ENCODE data around the gene MUTYH.
"Not testable (repeated sequence)": the region's sequence is repeated elsewhere in the genome, so short reads cannot be mapped to it uniquely, and the experiment has no call there.

The MUTYH gene

GRCh38 chr1:45339789-45340558 lies at the start of gene MUTYH, which contains the start of gene TOE1:
Gene MUTYH, minus strand, starts transcription at chr1:45340440. Its CDS starts 5,935 bp downstream, at chr1:45334505.
Gene TOE1, plus strand, starts transcription at chr1:45340170. Its CDS starts 83 bp downstream, at chr1:45340253.
- DNase-seq (ENCODE audit: low spot score), result peak; percentile 95

- no peak for DNase-seq (ENCODE audit: low spot score)
Measured at GRCh38 chr1:45386219-45386618, 46.0 kb upstream of the MUTYH start.

- no peak for DNase-seq (ENCODE audit: low spot score)
Measured at GRCh38 chr1:45385302-45385701, 45.1 kb upstream of the MUTYH start.

GRCh38 chr1:45384213-45384612 lies 44.0 kb upstream of the MUTYH start:
- not testable (repeated sequence) for DNase-seq (ENCODE audit: low spot score)

- DNase-seq (ENCODE audit: low spot score), result no peak
Measured at GRCh38 chr1:45383191-45383590, 43.0 kb upstream of the MUTYH start.

GRCh38 chr1:45381243-45381642 lies 41.0 kb upstream of the MUTYH start:
- DNase-seq (ENCODE audit: low spot score), result no peak

GRCh38 chr1:45380730-45381129 lies 40.5 kb upstream of the MUTYH start:
- no peak for DNase-seq (ENCODE audit: low spot score)

DNA sequence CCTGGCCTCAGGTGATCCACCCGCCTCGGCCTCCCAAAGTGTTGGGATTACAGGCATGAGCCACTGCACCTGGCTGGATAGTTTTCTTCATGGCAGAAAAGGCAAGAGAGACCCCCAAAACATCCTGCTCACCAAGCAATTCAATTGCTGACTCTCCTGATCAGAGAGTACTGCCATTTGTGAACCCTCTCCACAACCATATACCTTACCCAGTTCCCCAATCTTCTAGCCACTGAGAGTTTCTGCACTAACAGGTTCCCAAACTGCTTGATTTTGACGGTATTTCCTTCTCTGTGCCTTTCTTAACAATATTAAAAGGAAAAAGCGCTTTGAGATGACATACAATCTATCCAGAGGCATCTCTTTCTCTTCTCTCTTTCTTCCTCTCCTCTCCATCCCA lies 39.9 kb upstream of the MUTYH start:
- no peak for DNase-seq (ENCODE audit: low spot score)

- no peak for DNase-seq (ENCODE audit: low spot score)
Measured at GRCh38 chr1:45379524-45379923, 39.3 kb upstream of the MUTYH start.

- no peak for DNase-seq (ENCODE audit: low spot score)
Measured at GRCh38 chr1:45378184-45378583, 37.9 kb upstream of the MUTYH start.

DNA sequence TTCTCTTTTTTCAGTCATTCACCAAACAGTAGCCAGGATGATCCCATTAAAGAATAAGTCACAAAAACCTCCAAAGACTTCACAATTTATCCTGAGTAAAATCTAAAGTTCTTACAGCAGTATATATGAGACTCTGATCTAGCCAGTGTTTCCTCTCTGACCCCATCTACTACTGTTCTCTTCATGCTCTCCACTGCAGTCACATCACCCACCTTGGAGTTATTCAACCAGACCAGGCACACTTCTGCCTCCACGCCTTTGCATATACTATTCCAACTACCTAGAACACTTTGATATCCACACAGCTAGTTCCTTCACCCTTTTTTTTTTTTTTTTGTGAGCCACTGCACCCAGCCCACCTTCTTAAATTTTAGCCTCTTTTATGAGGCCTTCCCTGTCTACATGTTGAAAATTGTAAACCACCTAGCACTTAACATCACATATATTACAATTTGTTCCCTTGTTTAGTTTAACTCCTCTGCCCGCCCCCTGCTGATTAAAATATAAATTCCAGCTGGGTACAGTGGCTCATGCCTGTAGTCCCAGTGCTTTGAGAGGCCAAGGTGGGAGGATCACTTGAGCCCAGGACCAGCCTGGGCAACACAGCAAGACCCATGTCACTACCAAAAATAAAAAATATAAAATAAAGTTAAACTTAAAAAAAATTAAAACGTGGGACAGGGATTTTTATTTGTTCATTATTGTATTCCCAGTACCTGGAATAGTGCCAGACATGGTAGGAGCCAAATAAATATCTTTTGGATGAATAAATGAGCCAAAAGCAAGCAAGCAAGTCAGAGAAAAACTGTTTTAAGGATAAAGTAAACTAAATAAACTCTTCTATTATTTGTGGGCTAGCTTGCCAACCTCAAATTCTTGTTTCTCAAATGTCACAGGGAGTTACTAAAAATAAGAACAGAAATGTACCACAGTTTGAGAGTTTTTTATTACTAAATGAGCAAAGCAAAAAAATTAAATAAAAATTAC lies 35.2 kb upstream of the MUTYH start:
- DNase-seq (ENCODE audit: low spot score), result peak; percentile 10

DNA sequence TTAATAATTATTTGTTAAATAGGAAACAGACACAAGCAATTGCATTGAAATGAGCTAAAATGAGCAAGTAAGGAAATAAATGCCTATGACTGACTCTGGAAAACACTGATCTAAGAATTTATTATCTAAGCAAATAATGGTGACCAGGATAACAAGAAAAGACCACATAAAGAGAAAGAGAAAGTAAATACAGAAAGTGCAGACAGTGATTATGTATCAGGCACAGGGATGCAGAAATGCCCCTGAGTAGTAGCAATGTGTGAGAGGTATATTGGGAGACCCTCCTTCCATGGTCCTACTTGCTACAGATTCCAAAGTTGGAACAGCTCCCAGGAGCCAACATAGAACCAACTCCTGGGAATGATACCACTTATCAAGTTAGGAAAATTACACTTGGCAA lies 33.3 kb upstream of the MUTYH start:
- DNase-seq (ENCODE audit: low spot score), result no peak

GRCh38 chr1:45370575-45370974 lies 30.3 kb upstream of the MUTYH start:
- no peak for DNase-seq (ENCODE audit: low spot score)

DNA sequence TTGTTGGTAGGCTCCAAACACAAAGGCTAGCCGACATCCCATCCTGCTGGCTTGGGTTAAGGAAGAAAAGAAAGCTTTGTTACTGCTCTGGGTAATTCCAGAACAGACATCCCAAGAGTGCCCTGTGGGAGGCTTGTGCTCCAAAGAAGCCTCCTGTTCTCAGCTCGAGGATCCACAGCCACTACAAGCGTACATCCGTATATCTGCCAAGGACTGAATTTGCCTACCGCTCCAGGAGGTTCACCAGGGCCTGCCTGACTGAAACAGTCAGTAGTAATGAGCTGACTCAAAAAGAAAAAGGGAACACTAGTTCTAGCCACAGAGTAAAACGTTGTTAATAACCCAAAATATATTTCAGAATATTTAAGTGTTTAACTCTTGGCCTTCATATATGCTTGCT lies 24.8 kb upstream of the MUTYH start:
- DNase-seq (ENCODE audit: low spot score), result no peak

DNA sequence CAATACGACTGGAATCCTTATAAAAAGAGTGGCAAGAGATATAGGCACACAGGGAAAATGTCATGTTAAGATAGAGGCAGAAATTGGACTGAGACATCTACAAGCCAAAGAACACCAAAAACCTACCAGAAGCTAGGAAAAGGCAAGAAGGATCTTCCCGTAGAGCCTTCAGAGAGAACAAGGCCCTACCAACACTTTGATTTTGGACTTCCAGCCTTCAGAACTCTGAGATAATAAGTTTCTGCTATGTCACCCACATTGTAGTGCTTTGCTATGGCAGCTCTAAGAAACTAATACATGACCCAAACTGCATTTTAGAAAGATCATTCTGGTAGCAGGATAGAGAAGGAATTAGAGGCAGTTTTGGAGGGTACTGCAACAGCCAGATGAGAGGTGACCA lies 24.1 kb upstream of the MUTYH start:
- no peak for DNase-seq (ENCODE audit: low spot score)

DNA sequence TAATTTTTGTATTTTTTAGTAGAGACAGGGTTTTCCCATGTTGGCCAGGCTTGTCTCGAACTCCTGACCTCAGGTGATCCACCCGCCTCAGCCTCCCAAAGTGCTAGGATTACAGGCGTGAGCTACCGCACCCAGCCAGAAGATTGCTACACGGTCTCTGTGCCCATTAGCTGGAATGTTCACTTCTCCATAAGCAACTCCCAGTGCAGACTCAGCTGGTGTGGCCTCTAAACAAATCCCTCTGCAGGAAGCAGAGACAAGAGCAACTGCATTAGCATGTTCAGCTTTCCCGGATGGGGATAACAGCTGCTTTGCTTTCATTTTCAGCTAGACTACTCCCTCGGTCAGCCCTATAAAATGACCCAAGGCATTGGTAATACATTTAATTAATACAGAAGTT lies 20.7 kb upstream of the MUTYH start:
- DNase-seq (ENCODE audit: low spot score), result peak; percentile 55

- DNase-seq (ENCODE audit: low spot score), result peak; percentile 40
Measured at GRCh38 chr1:45359882-45360513, 19.8 kb upstream of the MUTYH start.

- DNase-seq (ENCODE audit: low spot score), result no peak
Measured at GRCh38 chr1:45356186-45356585, 15.9 kb upstream of the MUTYH start.

GRCh38 chr1:45355683-45356082 lies 15.4 kb upstream of the MUTYH start:
- DNase-seq (ENCODE audit: low spot score), result no peak

- no peak for DNase-seq (ENCODE audit: low spot score)
Measured at GRCh38 chr1:45354838-45355237, 14.6 kb upstream of the MUTYH start.

- no peak for DNase-seq (ENCODE audit: low spot score)
Measured at GRCh38 chr1:45353685-45354084, 13.4 kb upstream of the MUTYH start.

- no peak for DNase-seq (ENCODE audit: low spot score)
Measured at GRCh38 chr1:45351508-45351907, 11.3 kb upstream of the MUTYH start.

All from AG08396 (cell line).